ENCODE measurements around the gene GALT.

GALT gene

DNA sequence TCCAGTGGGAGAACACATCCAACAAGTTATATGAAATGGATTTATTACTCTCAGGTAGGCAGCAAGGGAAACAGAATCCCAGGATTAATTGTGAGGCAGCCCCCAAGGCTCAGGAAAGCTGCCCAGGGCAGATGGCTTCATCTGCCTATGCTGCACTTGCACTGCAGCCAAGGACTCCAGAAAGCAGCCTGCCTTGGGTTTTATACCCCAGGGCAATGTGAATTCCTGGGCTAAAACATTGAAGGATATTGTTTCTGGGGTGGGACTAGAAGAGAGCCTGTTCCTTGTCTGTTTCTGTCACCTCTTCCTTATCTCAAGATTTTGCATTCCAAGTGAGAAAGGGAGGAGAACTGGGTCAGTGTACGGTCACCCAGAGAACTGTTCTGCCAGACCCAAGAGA, 24.8 kb downstream of the GALT start:
- Histone ChIP-seq H3F3A (ENCODE audit: insufficient read depth) (peaks cover 1% of the 10 kb centered on the region), H3K9ac (ENCODE audit: low read length) (no peak overlapping the region), H2AFZ (ENCODE audit: low read depth, low read length, severe bottlenecking) (no peak overlapping the region), H3K9me2 (replicated peaks; ENCODE audit: insufficient read depth, low read length) (no peaks in the 10 kb centered on the region), H3K27ac (ENCODE audit: low read depth, low read length) (no peak overlapping the region), H3K4me3 (ENCODE audit: insufficient read depth, low read length, poor library complexity, severe bottlenecking) (no peak overlapping the region), H4K20me1 (ENCODE audit: low read depth, low read length) (no peaks in the 10 kb centered on the region), H3K36me3 (ENCODE audit: low read length) (no peaks in the 10 kb centered on the region), H3K27me3 (ENCODE audit: low read length) (no peaks in the 10 kb centered on the region), H3K79me2 (ENCODE audit: insufficient read depth, low read length) (no peaks in the 10 kb centered on the region), H3K4me2 (ENCODE audit: low read depth, low read length, poor library complexity, severe bottlenecking) (no peak overlapping the region), H3K9me3 (ENCODE audit: insufficient read depth, low read length) (no peaks in the 10 kb centered on the region)
- no peak for TF ChIP-seq EZH2phosphoT487 (conservative IDR thresholded peaks at IDR 0.05; ENCODE audit: low read length)
- no peak for TF ChIP-seq CTCF (IDR thresholded peaks at IDR 0.05; ENCODE audit: insufficient read depth, low read length, poor library complexity, severe bottlenecking)

DNA sequence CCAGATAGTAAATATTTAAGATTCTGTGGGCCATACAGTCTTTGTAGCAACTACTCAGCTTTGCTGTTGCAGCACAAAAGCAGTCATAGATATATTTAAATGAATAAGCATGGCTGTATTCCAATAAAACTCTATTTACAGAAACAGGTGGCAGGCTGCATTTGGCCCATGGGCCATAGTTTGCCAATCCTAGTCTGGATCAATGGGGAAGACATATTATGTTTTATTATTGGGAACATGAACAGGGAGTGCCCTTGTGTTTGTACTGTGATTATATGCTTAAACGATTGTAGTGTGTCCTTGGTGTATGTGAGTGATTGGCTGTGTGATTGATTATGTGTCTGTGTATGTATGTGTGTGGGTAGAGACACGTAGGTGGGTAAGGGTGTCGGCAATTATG, 28.0 kb downstream of the GALT start:
- TF ChIP-seq EZH2phosphoT487 (conservative IDR thresholded peaks at IDR 0.05; ENCODE audit: low read length) (no peak), CTCF (IDR thresholded peaks at IDR 0.05; ENCODE audit: insufficient read depth, low read length, poor library complexity, severe bottlenecking) (no peak)
- no peak overlapping the region for H3K4me3 ChIP-seq (ENCODE audit: insufficient read depth, low read length, poor library complexity, severe bottlenecking)
- H3K79me2 ChIP-seq (ENCODE audit: insufficient read depth, low read length), result no peaks in the 10 kb centered on the region
- H3K27me3 ChIP-seq (ENCODE audit: low read length), result no peaks in the 10 kb centered on the region
- no peak overlapping the region for H3K4me2 ChIP-seq (ENCODE audit: low read depth, low read length, poor library complexity, severe bottlenecking)
- no peaks in the 10 kb centered on the region for H3K9me3 ChIP-seq (ENCODE audit: insufficient read depth, low read length)
- no peak overlapping the region for H3K9ac ChIP-seq (ENCODE audit: low read length)
- H4K20me1 ChIP-seq (ENCODE audit: low read depth, low read length), result no peaks in the 10 kb centered on the region
- no peak overlapping the region for H3K27ac ChIP-seq (ENCODE audit: low read depth, low read length)
- no peaks in the 10 kb centered on the region for H3K9me2 ChIP-seq (replicated peaks; ENCODE audit: insufficient read depth, low read length)
- no peak overlapping the region for H2AFZ ChIP-seq (ENCODE audit: low read depth, low read length, severe bottlenecking)
- no peaks in the 10 kb centered on the region for H3F3A ChIP-seq (ENCODE audit: insufficient read depth)
- H3K36me3 ChIP-seq (ENCODE audit: low read length), result no peaks in the 10 kb centered on the region

DNA sequence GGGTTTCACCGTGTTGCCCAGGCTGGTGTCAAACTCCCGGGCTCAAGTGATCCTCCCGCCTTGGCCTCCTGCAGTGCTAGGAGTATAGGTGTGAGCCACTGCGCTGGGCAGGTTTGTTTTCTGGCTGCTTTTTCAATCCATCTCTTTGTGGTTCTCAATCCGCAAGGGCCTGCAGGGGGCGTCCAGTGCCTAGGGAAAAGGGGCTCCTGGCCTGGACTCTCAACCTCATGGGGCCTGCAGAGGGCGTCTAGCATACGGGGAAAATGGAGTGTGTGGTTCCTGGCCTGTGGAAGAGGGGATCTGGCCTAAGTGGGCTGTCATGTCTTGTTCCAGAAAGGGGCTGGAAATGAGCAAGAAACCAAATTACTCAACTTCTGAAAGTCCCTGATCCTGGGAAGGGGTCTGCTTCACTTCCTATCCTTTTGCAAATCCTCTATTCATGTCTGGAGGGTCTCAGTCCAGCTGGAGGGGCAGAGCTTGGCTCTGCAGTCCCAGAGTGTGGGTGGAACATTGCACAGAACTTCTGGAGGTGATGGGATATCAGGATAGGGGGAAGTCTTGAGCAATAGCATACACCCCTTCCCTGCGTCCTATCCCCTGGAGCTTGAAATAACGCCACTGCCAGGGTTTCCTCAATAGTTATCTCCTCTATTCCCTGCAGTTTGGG, 28.7 kb downstream of the GALT start:
- no peaks in the 10 kb centered on the region for H3K9me2 ChIP-seq (replicated peaks; ENCODE audit: insufficient read depth, low read length)
- H3K4me2 ChIP-seq (ENCODE audit: low read depth, low read length, poor library complexity, severe bottlenecking), result no peak overlapping the region
- no peaks in the 10 kb centered on the region for H3K9me3 ChIP-seq (ENCODE audit: insufficient read depth, low read length)
- H3K36me3 ChIP-seq (ENCODE audit: low read length), result no peaks in the 10 kb centered on the region
- no peak overlapping the region for H3K27ac ChIP-seq (ENCODE audit: low read depth, low read length)
- no peak for TF ChIP-seq EZH2phosphoT487 (conservative IDR thresholded peaks at IDR 0.05; ENCODE audit: low read length)
- TF ChIP-seq CTCF (IDR thresholded peaks at IDR 0.05; ENCODE audit: insufficient read depth, low read length, poor library complexity, severe bottlenecking), result peak; percentile 98
- no peak overlapping the region for H3K9ac ChIP-seq (ENCODE audit: low read length)
- no peaks in the 10 kb centered on the region for H4K20me1 ChIP-seq (ENCODE audit: low read depth, low read length)
- no peak overlapping the region for H2AFZ ChIP-seq (ENCODE audit: low read depth, low read length, severe bottlenecking)
- no peaks in the 10 kb centered on the region for H3F3A ChIP-seq (ENCODE audit: insufficient read depth)
- H3K79me2 ChIP-seq (ENCODE audit: insufficient read depth, low read length), result no peaks in the 10 kb centered on the region
- no peak overlapping the region for H3K4me3 ChIP-seq (ENCODE audit: insufficient read depth, low read length, poor library complexity, severe bottlenecking)
- H3K27me3 ChIP-seq (ENCODE audit: low read length), result no peaks in the 10 kb centered on the region
